GM19438 (cell line): Measurements from ENCODE around the gene KDF1.
"Not testable (repeated sequence)": the region's sequence is repeated elsewhere in the genome, so short reads cannot be mapped to it uniquely, and the experiment has no call there.

Experiments used
- ATAC-seq: cut with Tn5 transposase; IDR thresholded peaks from one replicate; pipeline ENCODE4 v1.9.1; 2021; ENCODE audit warnings: low read depth; ENCODE audit not compliant: unreplicated experiment

The KDF1 gene

GRCh38 chr1:26960625-26960966 lies 328 bp upstream of the KDF1 start:
- ATAC-seq: no peak

GRCh38 chr1:26959270-26959669 lies 998 bp downstream of the KDF1 start:
- ATAC-seq: no peak

- no peak for ATAC-seq
These were observed 3.0 kb downstream of the KDF1 start for GRCh38 chr1:26957306-26957705.

GRCh38 chr1:26956321-26956720 lies 3.9 kb downstream of the KDF1 start:
- ATAC-seq: no peak

GRCh38 chr1:26953374-26953773 lies 6.9 kb downstream of the KDF1 start:
- no peak for ATAC-seq

GRCh38 chr1:26951821-26952497 lies 8.3 kb downstream of the KDF1 start:
- no peak for ATAC-seq

- ATAC-seq: no peak
These were observed 9.1 kb downstream of the KDF1 start for GRCh38 chr1:26951216-26951615.

- ATAC-seq: no peak
These were observed 9.7 kb downstream of the KDF1 start for GRCh38 chr1:26950602-26951001.

GRCh38 chr1:26949926-26950319 lies 10.3 kb downstream of the KDF1 start:
- ATAC-seq: no peak

GRCh38 chr1:26949266-26949925 lies 10.9 kb downstream of the KDF1 start:
- ATAC-seq: no peak

GRCh38 chr1:26948725-26949057 lies 11.6 kb downstream of the KDF1 start:
- not testable (repeated sequence) for ATAC-seq

- no peak for ATAC-seq
These were observed 14.0 kb downstream of the KDF1 start for GRCh38 chr1:26946270-26946669.

GRCh38 chr1:26945728-26946127 lies 14.5 kb downstream of the KDF1 start:
- no peak for ATAC-seq

GRCh38 chr1:26945138-26945537 lies 15.1 kb downstream of the KDF1 start:
- no peak for ATAC-seq

- ATAC-seq: no peak
These were observed 17.6 kb downstream of the KDF1 start for GRCh38 chr1:26942656-26943055.

- no peak for ATAC-seq
These were observed 19.0 kb downstream of the KDF1 start for GRCh38 chr1:26941311-26941710.

- no peak for ATAC-seq
These were observed 21.6 kb downstream of the KDF1 start for GRCh38 chr1:26938659-26939025.

GRCh38 chr1:26938004-26938658 lies 22.1 kb downstream of the KDF1 start:
- no peak for ATAC-seq

- no peak for ATAC-seq
These were observed 23.4 kb downstream of the KDF1 start for GRCh38 chr1:26936823-26937222.

- ATAC-seq: no peak
These were observed 27.7 kb downstream of the KDF1 start for GRCh38 chr1:26932531-26932930.

- ATAC-seq: no peak
These were observed 36.6 kb downstream of the KDF1 start for GRCh38 chr1:26923711-26924110.

GRCh38 chr1:26922901-26923300 lies 37.4 kb downstream of the KDF1 start:
- ATAC-seq: no peak
